ENCODE results near the gene SCNN1A.
A peak's percentile ranks its signal among the peaks of the same experiment; 100 is the strongest.

Gene SCNN1A

GRCh38 chr12:6375269-6376078 is at the start of gene SCNN1A:
Gene SCNN1A, minus strand, starts transcription at chr12:6375563. Its CDS starts 780 bp downstream, at chr12:6374783.
- in situ Hi-C loops (cut with MboI; ENCODE audit: low pct_unique_long_range_greater_than_20kb, low sequenced_read_pairs): no loop called here
- no peak for DNase-seq

GRCh38 chr12:6424866-6425265 is 49.5 kb upstream of the SCNN1A start:
- DNase-seq: no peak
- in situ Hi-C loops (cut with MboI; ENCODE audit: low pct_unique_long_range_greater_than_20kb, low sequenced_read_pairs): no loop called here

- in situ Hi-C loops (cut with MboI; ENCODE audit: low pct_unique_long_range_greater_than_20kb, low sequenced_read_pairs): no loop called here
- no peak for DNase-seq
Observed at GRCh38 chr12:6424008-6424347, 48.6 kb upstream of the SCNN1A start.

DNA sequence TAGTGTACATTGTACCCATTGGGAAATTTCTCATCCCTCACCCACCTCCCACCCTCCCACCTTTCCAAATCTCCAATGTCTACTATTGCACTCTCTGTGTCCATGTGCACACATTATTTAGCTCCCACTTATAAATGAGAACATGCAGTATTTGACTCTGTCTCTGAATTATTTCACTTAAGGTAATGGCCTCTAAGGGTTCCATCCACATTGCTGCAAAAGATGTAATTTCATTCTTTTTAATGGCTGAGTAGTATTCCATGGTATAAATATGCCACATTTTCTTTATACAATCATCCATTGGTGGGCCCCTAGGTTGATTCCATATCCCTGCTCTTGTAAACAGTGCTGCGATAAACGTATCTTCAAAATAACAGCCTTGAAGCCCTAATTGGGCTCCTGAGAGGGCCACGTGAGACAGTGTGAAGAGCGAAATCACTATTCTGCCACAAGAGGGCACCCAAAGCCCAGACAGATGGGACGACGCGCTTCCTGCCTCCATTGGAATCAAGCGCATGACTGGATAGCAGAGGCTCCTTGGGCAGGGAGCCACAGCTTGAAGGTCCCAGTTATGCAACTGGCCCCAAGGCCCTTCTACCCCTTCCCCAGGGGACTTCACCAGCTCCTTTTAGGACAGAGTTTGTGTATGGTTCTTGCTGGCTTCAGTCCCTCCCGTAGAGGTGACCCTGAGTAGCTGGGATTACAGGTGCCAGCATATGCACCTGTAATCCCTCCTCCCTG is 48.1 kb upstream of the SCNN1A start:
- in situ Hi-C loops (cut with MboI; ENCODE audit: low pct_unique_long_range_greater_than_20kb, low sequenced_read_pairs): no loop called here
- DNase-seq: peak; percentile 93

DNA sequence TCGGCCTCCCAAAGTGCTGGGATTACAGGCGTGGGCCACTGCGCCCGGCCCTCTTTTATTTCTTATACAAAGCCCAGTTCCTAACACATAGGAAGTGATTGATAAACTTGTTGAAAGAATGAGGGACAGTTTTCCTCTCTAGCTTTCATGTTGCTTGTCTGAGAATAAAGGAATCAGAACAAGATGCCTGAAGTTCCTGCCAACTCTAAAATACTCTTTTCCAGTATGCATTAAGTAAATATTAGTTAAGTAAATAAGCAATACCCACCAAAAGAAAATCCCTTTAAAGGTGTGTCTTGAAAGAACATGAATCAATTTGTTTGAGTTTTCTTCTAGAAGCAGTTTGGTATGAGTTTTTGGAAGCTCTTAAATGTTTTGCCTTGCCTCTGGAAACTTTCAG is 45.0 kb upstream of the SCNN1A start:
- in situ Hi-C loops (cut with MboI; ENCODE audit: low pct_unique_long_range_greater_than_20kb, low sequenced_read_pairs): no loop called here
- DNase-seq: no peak

DNA sequence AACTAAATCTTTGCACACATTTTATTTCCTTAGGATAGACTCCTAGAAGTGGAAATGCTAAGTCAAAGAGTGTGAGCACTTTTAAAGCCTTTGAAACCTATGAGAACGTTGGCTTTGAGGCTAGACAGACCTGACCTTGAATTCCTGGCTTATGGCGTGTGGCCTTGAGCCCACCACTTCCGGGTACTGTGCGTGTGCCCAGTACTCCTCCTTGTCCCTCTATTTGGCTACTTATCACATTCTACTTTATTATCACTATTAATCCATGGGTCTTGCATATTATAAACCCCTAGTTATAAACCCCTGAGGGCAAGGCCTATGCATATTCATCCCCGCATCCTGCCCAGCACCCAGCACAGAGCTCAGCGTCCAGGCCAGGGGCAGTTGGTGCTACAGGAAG is 43.4 kb upstream of the SCNN1A start:
- in situ Hi-C loops (cut with MboI; ENCODE audit: low pct_unique_long_range_greater_than_20kb, low sequenced_read_pairs): no loop called here
- no peak for DNase-seq

DNA sequence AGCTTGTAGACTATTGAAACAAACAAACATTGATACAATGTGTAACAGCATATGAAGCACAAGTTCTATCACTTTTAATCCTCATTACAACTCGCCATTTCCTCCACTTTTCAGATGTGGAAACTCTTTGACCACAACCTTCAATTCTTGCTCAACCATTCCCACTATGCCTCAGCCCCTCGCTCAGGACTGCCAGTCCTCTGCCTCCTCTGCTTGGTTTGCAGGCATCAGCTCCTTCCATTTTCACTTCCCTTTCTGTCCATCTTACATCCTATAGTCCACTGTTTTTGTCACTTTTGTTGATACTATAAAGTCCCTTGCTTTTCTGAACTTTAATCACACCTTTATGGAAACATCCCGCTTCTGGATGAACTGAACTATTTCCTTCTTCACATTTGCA is 41.2 kb upstream of the SCNN1A start:
- peak; percentile 54 for DNase-seq
- in situ Hi-C loops (cut with MboI; ENCODE audit: low pct_unique_long_range_greater_than_20kb, low sequenced_read_pairs): no loop called here

- in situ Hi-C loops (cut with MboI; ENCODE audit: low pct_unique_long_range_greater_than_20kb, low sequenced_read_pairs): no loop called here
- DNase-seq: no peak
Observed at GRCh38 chr12:6407236-6407954, 32.0 kb upstream of the SCNN1A start.

DNA sequence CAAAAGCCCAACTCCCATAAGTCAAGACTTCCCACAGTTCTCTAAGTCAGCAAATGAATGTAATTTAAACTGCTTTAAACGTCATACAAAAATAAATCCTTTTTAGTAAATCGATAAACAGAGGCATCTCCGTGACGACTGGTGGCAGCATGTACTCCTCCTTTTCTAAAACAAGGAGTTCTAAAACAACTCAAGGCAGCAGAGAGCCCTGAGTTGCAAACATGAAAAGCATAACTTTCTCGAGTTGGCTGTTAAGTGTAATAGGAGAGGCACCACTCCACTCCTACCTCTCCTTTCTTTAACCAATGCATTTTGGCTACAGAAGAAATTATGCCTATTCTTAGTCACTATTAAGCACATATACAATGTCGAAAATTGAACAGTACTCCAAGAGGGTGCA is 30.6 kb upstream of the SCNN1A start:
- no peak for DNase-seq
- in situ Hi-C loops (cut with MboI; ENCODE audit: low pct_unique_long_range_greater_than_20kb, low sequenced_read_pairs): no loop called here

- no peak for DNase-seq
Observed at GRCh38 chr12:6404390-6404789, 29.0 kb upstream of the SCNN1A start.

DNA sequence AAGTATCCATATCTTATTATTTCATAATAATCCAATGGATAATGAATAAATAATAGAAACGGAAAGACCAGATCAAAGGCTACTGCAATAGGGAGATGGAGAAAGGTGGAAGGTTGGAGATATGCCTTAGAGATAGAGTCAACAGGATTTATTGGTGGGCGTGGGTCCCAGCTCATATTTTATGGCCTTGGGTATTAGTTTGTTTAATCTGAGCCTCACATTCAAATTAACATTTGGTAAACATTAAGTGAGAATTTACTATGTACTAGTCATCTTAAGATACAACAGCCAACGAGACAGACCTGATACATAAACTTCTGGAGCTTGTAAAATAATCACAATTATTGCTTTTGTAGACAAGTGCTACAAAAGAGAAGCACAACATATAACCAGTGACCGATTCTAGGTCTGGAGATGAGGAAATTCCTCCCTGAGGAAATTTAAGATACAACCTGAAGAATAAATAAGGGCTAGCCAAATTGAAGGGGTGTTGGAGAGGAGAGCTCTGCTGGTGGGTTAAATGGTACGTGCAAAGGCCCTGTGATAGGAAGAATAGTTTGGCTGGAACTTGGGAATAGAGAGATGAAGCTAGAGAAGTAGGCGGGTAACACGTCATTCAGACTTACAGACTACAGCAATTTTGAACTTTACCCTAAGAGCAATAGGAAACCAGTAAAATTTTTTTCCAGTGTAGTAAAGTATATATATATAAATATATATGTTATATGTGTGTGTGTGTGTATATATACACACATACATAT is 24.7 kb upstream of the SCNN1A start:
- DNase-seq: no peak
- in situ Hi-C loops (cut with MboI; ENCODE audit: low pct_unique_long_range_greater_than_20kb, low sequenced_read_pairs): no loop called here

More at GRCh38 chr12:6404390-6404789, 29.0 kb upstream of the SCNN1A start:
- in situ Hi-C loops (cut with MboI; ENCODE audit: low pct_unique_long_range_greater_than_20kb, low sequenced_read_pairs): no loop called here

DNA sequence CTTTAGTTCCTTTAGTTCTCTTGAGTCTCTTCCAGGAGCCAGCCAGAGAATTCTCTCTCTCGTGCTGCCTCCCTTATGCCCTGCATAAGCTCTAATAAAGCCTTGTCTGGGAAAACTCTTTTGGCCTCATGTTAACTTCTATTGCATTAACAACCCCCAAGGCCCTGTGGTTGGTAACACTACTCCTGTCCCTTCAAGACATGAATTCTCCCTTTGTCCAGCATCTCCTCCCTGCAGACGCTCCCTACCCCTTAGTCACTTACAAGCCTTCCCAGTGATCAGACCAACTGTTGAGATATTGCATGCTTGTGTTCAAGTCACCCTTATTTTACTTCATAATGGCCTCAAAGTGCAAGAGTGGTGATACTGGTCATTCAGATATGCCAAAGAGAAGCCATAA is 20.7 kb upstream of the SCNN1A start:
- no peak for DNase-seq
- in situ Hi-C loops (cut with MboI; ENCODE audit: low pct_unique_long_range_greater_than_20kb, low sequenced_read_pairs): no loop called here

DNA sequence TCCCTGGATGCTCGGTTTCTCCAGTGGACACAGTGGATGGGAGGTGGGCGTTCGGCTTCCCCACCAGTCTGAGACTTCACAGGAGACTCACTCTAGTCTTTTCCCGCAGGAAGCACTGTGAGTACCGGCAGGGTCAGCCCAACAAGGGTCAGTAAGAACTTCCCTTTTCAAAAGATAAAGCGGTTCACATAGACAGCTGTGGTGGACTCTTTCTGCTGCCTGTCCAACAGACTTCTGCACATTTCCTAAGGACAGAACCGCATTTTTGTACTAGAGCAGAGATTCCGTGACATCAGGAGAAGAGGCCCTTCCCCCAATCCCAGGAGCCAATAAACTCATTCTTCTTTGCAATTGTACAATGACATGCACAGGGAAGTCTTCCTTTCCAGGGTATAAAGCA is 19.0 kb upstream of the SCNN1A start:
- no peak for DNase-seq

GRCh38 chr12:6393109-6393508 is 17.7 kb upstream of the SCNN1A start:
- in situ Hi-C loops (cut with MboI; ENCODE audit: low pct_unique_long_range_greater_than_20kb, low sequenced_read_pairs): no loop called here
- DNase-seq: no peak

More for the DNA sequence above, 19.0 kb upstream of the SCNN1A start:
- in situ Hi-C loops (cut with MboI; ENCODE audit: low pct_unique_long_range_greater_than_20kb, low sequenced_read_pairs): no loop called here

GRCh38 chr12:6392504-6392903 is 17.1 kb upstream of the SCNN1A start:
- peak; percentile 82 for DNase-seq
- in situ Hi-C loops (cut with MboI; ENCODE audit: low pct_unique_long_range_greater_than_20kb, low sequenced_read_pairs): no loop called here

GRCh38 chr12:6391013-6391412 is 15.7 kb upstream of the SCNN1A start:
- in situ Hi-C loops (cut with MboI; ENCODE audit: low pct_unique_long_range_greater_than_20kb, low sequenced_read_pairs): no loop called here
- DNase-seq: no peak

DNA sequence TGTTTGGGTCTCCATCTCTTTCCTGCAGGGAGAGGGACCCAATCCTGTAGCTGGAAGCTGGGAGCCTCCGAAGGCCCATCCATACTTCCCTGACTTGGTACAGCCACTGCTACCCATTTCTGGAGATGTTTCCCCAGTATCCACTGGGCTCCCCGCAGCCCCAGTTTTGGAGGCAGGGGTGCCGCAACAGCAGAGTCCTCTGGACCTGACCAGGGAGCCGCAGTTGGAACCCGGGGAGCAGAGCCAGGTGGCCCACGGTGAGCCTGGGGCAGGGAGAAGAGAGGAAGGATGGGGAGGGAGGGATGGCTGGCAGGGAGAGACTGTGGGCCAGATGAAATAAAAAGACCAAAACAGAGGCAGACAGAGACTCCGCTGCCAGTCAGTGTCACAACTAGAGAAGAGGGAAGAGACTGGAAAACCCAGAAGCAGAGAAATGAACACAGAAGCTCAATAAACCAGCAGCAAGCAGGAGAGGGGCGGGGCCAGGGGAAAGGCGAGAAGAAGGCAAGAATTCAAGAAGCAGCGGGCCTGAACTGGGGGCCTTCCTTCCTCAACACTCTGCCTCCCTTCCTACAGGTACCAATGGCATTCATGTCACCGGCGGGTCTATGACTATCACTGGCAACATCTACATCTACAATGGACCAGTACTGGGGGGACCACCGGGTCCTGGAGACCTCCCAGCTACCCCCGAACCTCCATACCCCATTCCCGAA is 14.9 kb upstream of the SCNN1A start:
- in situ Hi-C loops (cut with MboI; ENCODE audit: low pct_unique_long_range_greater_than_20kb, low sequenced_read_pairs): no loop called here
- DNase-seq: no peak

DNA sequence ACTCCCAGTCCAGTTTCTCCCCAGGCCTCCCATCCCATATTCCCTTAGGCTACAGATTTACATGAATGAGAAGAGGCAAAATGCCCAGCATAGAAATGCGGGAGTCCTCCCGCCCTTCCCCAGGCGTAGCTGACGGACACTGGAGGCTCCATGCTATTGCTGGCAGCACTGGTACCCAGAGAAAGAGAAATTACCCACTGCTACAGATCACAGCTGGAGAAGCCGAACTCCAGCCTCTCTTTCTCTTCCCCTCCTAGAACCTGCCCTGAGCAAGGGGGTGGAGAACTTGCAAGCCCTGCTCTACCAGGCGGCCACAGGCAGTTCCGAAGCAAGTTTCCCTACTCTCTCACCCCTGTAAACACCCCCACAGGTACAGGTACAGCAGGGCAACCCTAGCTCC is 12.2 kb upstream of the SCNN1A start:
- no peak for DNase-seq
- in situ Hi-C loops (cut with MboI; ENCODE audit: low pct_unique_long_range_greater_than_20kb, low sequenced_read_pairs): no loop called here

DNA sequence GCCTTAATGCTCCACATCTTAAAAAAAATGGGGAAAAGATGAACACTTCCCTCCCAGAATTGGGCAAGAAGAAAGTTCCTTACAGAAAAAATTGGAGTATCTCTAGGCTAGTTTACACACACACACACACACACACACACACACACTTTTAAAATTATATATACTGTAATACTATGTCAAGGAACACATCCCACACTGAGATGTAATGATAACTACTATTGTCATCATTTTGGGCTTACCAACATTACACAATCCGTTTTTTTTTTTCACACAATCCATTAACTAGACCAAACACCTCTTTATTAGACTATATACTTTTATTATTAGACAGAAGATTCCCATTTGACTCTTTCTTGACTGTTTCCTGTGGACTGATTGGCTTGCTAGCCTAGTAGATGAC is 11.1 kb upstream of the SCNN1A start:
- DNase-seq: no peak
- in situ Hi-C loops (cut with MboI; ENCODE audit: low pct_unique_long_range_greater_than_20kb, low sequenced_read_pairs): no loop called here

All from KBM-7 (cell line).